GM11168 (cell line): ENCODE results near the gene NFATC2IP.
"Not testable (repeated sequence)": the region's sequence is repeated elsewhere in the genome, so short reads cannot be mapped to it uniquely, and the experiment has no call there.

Experiments used
- in situ Hi-C: fragments of 300-500 bp; cut with MboI; formaldehyde crosslinking; loops from one replicate; pipeline ENCODE4 v1.12.0; 2022; ENCODE audit warnings: low sequenced_read_pairs; ENCODE audit not compliant: unreplicated experiment

Gene NFATC2IP

GRCh38 chr16:28964072-28964471, 13.3 kb downstream of the NFATC2IP start:
- in situ Hi-C loops: no loop called here

GRCh38 chr16:28964496-28964895, 13.8 kb downstream of the NFATC2IP start:
- in situ Hi-C loops: no loop called here

GRCh38 chr16:28967156-28967555, 16.4 kb downstream of the NFATC2IP start:
- in situ Hi-C loops: no loop called here

GRCh38 chr16:28969696-28970095, 19.0 kb downstream of the NFATC2IP start:
- in situ Hi-C loops: not testable (repeated sequence)

GRCh38 chr16:28974007-28974436, 23.3 kb downstream of the NFATC2IP start:
- in situ Hi-C loops: no loop called here

GRCh38 chr16:28974437-28975157, 23.9 kb downstream of the NFATC2IP start, which contains the start of gene SPNS1:
Gene SPNS1, plus strand, starts transcription at chr16:28974778. Its CDS starts 374 bp downstream, at chr16:28975152.
- in situ Hi-C loops: no loop called here

- in situ Hi-C loops: no loop called here
Observed at GRCh38 chr16:28975158-28975599, 24.4 kb downstream of the NFATC2IP start.

- in situ Hi-C loops: no loop called here
Observed at GRCh38 chr16:28977703-28978662, 27.2 kb downstream of the NFATC2IP start.

GRCh38 chr16:28980330-28980729, 29.6 kb downstream of the NFATC2IP start:
- in situ Hi-C loops: not testable (repeated sequence)

GRCh38 chr16:28980929-28981328, 30.2 kb downstream of the NFATC2IP start:
- in situ Hi-C loops: no loop called here

GRCh38 chr16:28981517-28981916, 30.8 kb downstream of the NFATC2IP start:
- in situ Hi-C loops: no loop called here

GRCh38 chr16:28982418-28982817, 31.7 kb downstream of the NFATC2IP start:
- in situ Hi-C loops: no loop called here

GRCh38 chr16:28982949-28983348, 32.2 kb downstream of the NFATC2IP start:
- in situ Hi-C loops: no loop called here

GRCh38 chr16:28983644-28984043, 32.9 kb downstream of the NFATC2IP start:
- in situ Hi-C loops: no loop called here

GRCh38 chr16:28984091-28984490, 33.4 kb downstream of the NFATC2IP start:
- in situ Hi-C loops: no loop called here

GRCh38 chr16:28984619-28985135, 33.9 kb downstream of the NFATC2IP start, which contains the start of gene LAT:
Gene LAT, plus strand, starts transcription at chr16:28985052. Its CDS starts 366 bp downstream, at chr16:28985418.
- in situ Hi-C loops: no loop called here

- in situ Hi-C loops: no loop called here
Observed at GRCh38 chr16:28985211-28986041, 34.7 kb downstream of the NFATC2IP start.

- in situ Hi-C loops: no loop called here
Observed at GRCh38 chr16:28986046-28986445, 35.3 kb downstream of the NFATC2IP start.

GRCh38 chr16:28986492-28986891, 35.8 kb downstream of the NFATC2IP start:
- in situ Hi-C loops: no loop called here
